ENCODE measurements around the gene MSH2.

MSH2 gene

GRCh38 chr2:47456851-47457250 lies 53.9 kb downstream of the MSH2 start:
- H3K79me2 ChIP-seq (ENCODE audit: insufficient read depth, low read depth) = no peaks in the 10 kb centered on the region
- no peak overlapping the region for H3K4me2 ChIP-seq

GRCh38 chr2:47457268-47457667 lies 54.3 kb downstream of the MSH2 start:
- Histone ChIP-seq H3K4me2 (no peak overlapping the region), H3K27ac (no peak overlapping the region), H4K20me1 (ENCODE audit: insufficient read depth) (no peaks in the 10 kb centered on the region; the same call in 1 of the 2 replicates), H3K27me3 (ENCODE audit: insufficient read depth, low read depth) (no peaks in the 10 kb centered on the region), H3K4me3 (IDR thresholded peaks at IDR 0.05; ENCODE audit: insufficient read depth, low read depth, low read length) (no peak overlapping the region), H3K9ac (no peak overlapping the region), H2AFZ (ENCODE audit: low read depth) (no peak overlapping the region), H3K36me3 (ENCODE audit: insufficient read depth) (no peaks in the 10 kb centered on the region), H3K79me2 (ENCODE audit: insufficient read depth, low read depth) (no peaks in the 10 kb centered on the region), H3K4me1 (ENCODE audit: low read depth, poor library complexity, severe bottlenecking) (peaks cover 8% of the 10 kb centered on the region)
- TF ChIP-seq CTCF (conservative IDR thresholded peaks at IDR 0.05; ENCODE audit: low read depth, low read length) = no peak

More at GRCh38 chr2:47456851-47457250, 53.9 kb downstream of the MSH2 start:
- H3K4me1 ChIP-seq (ENCODE audit: low read depth, poor library complexity, severe bottlenecking) = peaks cover 8% of the 10 kb centered on the region
- H2AFZ ChIP-seq (ENCODE audit: low read depth) = no peak overlapping the region
- H3K27me3 ChIP-seq (ENCODE audit: insufficient read depth, low read depth) = no peaks in the 10 kb centered on the region
- no peak for TF ChIP-seq CTCF (conservative IDR thresholded peaks at IDR 0.05; ENCODE audit: low read depth, low read length)
- no peak overlapping the region for H3K4me3 ChIP-seq (IDR thresholded peaks at IDR 0.05; ENCODE audit: insufficient read depth, low read depth, low read length)
- H3K27ac ChIP-seq = no peak overlapping the region
- no peaks in the 10 kb centered on the region for H4K20me1 ChIP-seq (ENCODE audit: insufficient read depth)
- no peaks in the 10 kb centered on the region for H3K36me3 ChIP-seq (ENCODE audit: insufficient read depth)
- H3K9ac ChIP-seq = no peak overlapping the region

- Histone ChIP-seq H3K4me1 (ENCODE audit: low read depth, poor library complexity, severe bottlenecking) (peaks cover 8% of the 10 kb centered on the region), H3K4me3 (IDR thresholded peaks at IDR 0.05; ENCODE audit: insufficient read depth, low read depth, low read length) (no peak overlapping the region), H3K9ac (no peak overlapping the region), H4K20me1 (ENCODE audit: insufficient read depth) (no peaks in the 10 kb centered on the region; the same call in 1 of the 2 replicates), H3K27ac (no peak overlapping the region), H3K27me3 (ENCODE audit: insufficient read depth, low read depth) (no peaks in the 10 kb centered on the region), H3K79me2 (ENCODE audit: insufficient read depth, low read depth) (no peaks in the 10 kb centered on the region), H3K4me2 (no peak overlapping the region), H3K36me3 (ENCODE audit: insufficient read depth) (no peaks in the 10 kb centered on the region), H2AFZ (ENCODE audit: low read depth) (no peak overlapping the region)
- TF ChIP-seq CTCF (conservative IDR thresholded peaks at IDR 0.05; ENCODE audit: low read depth, low read length) = no peak
Observed at GRCh38 chr2:47459021-47459420, 56.1 kb downstream of the MSH2 start.

GRCh38 chr2:47460766-47461165 lies 57.8 kb downstream of the MSH2 start:
- Histone ChIP-seq H3K36me3 (ENCODE audit: insufficient read depth) (no peaks in the 10 kb centered on the region), H3K27ac (no peak overlapping the region), H3K4me1 (ENCODE audit: low read depth, poor library complexity, severe bottlenecking) (peaks cover 8% of the 10 kb centered on the region), H3K79me2 (ENCODE audit: insufficient read depth, low read depth) (no peaks in the 10 kb centered on the region), H3K27me3 (ENCODE audit: insufficient read depth, low read depth) (no peaks in the 10 kb centered on the region), H3K4me2 (no peak overlapping the region), H2AFZ (ENCODE audit: low read depth) (no peak overlapping the region), H3K4me3 (IDR thresholded peaks at IDR 0.05; ENCODE audit: insufficient read depth, low read depth, low read length) (no peak overlapping the region), H4K20me1 (ENCODE audit: insufficient read depth) (no peaks in the 10 kb centered on the region; the same call in 1 of the 2 replicates), H3K9ac (no peak overlapping the region)
- no peak for TF ChIP-seq CTCF (conservative IDR thresholded peaks at IDR 0.05; ENCODE audit: low read depth, low read length)
